K562 (cell line): ENCODE measurements around the gene BSDC1. TPM values are rescaled to one million over a fixed set of nuclear protein-coding genes. Genes with fewer than 3 reads are reported as not detected.

Experiments used
- DDX20 ChIP-seq: fragments of 450-650 bp; IDR thresholded peaks from 2 replicates; pipeline ENCODE4 v1.6.1; 2016; ENCODE audit warnings: missing genetic modification characterization, low read depth, mild to moderate bottlenecking, missing compliant biosample characterization, moderate library complexity
- ELF4 ChIP-seq: fragments of 450-650 bp; formaldehyde crosslinking; IDR thresholded peaks from 2 replicates; pipeline ENCODE4 v1.4.0; 2022; ENCODE audit warnings: missing genetic modification characterization
- ERF ChIP-seq: fragments of 450-650 bp; formaldehyde crosslinking; IDR thresholded peaks from 2 replicates; pipeline ENCODE4 v1.4.0; 2020; ENCODE audit warnings: mild to moderate bottlenecking, mixed read lengths
- GATAD2A ChIP-seq: fragments of 450-650 bp; IDR thresholded peaks from 2 replicates; pipeline ENCODE4 v1.6.1; 2017
- HMGXB4 ChIP-seq: sonication (generic); formaldehyde crosslinking; IDR thresholded peaks from 2 replicates; pipeline ENCODE4 v1.8.1; 2023; ENCODE audit warnings: mild to moderate bottlenecking, missing genetic modification reagents
- KAT2B ChIP-seq: IDR thresholded peaks from one replicate; pipeline ENCODE4 v1.6.1; 2012; ENCODE audit warnings: low read depth, mild to moderate bottlenecking, control low read depth, inconsistent platforms, low read length, moderate library complexity
- NFE2L1 ChIP-seq: fragments of 450-650 bp; IDR thresholded peaks from 2 replicates; pipeline ENCODE4 v1.6.1; 2016; ENCODE audit warnings: missing genetic modification characterization, low read depth, mild to moderate bottlenecking, missing compliant biosample characterization, moderate library complexity, borderline replicate concordance
- PHF20 ChIP-seq: fragments of 450-650 bp; IDR thresholded peaks from 2 replicates; pipeline ENCODE4 v1.6.1; 2018; ENCODE audit not compliant: partially characterized antibody
- PYGO2 ChIP-seq: fragments of 450-650 bp; IDR thresholded peaks from 2 replicates; pipeline ENCODE4 v1.6.1; 2016; ENCODE audit warnings: mild to moderate bottlenecking, missing genetic modification characterization, moderate library complexity, missing compliant biosample characterization
- RB1 ChIP-seq: fragments of 450-650 bp; IDR thresholded peaks from 2 replicates; pipeline ENCODE4 v1.6.1; 2017; ENCODE audit warnings: low read depth, mild to moderate bottlenecking
- STAT5B ChIP-seq: fragments of 250-450 bp; sonication (Bioruptor Pico); IDR thresholded peaks from 2 replicates; pipeline ENCODE4 v1.8.0; 2021; ENCODE audit warnings: mild to moderate bottlenecking, inconsistent platforms
- VEZF1 ChIP-seq: fragments of 200-800 bp; sonication (Bioruptor generic); IDR thresholded peaks from 2 replicates; pipeline ENCODE4 v1.6.1; 2017; ENCODE audit warnings: missing genetic modification characterization, missing compliant biosample characterization
- ZBTB40 ChIP-seq, 2 experiments: fragments of 450-650 bp in 1 of 2; sonication (generic) in 1 of 2; formaldehyde crosslinking in 1 of 2; IDR thresholded peaks; 2 replicates each; pipeline versions ENCODE4 v1.7.1 to v1.9.0; 2016 to 2022; ENCODE audit warnings: inconsistent platforms in 1 of 2, mild to moderate bottlenecking in 1 of 2, missing genetic modification reagents in 1 of 2
- ZNF408 ChIP-seq: fragments of 250-450 bp; sonication (Bioruptor Pico); IDR thresholded peaks from 2 replicates; pipeline ENCODE4 v1.4.0; 2020; ENCODE audit warnings: low read depth, mild to moderate bottlenecking, moderate library complexity
- ZNF507 ChIP-seq: conservative IDR thresholded peaks from 2 replicates; pipeline ENCODE4 v1.6.1; 2017; ENCODE audit warnings: missing genetic modification characterization, missing compliant biosample characterization
- polyA plus RNA-seq, 8 experiments: library from polyadenylated mRNA; depleted of rRNA in 4 of 8; stranded (reverse) in 5 of 8; unstranded in 3 of 8; fragments of >200 nt; fragmentation: Nextera tagmentation in 2 of 8; fragmentation: Illumina TruSeq in 1 of 8; extraction: Ambion mirVana in 2 of 8; extraction: Trizol in 1 of 8; gene quantifications; 2 replicates each; pipeline versions ENCODE4 v1.2.1 to v1.2.3, GENCODE V29; 2011 to 2014; ENCODE audit warnings: inconsistent platforms in 1 of 8, missing spikeins in 1 of 8
- total RNA-seq, 7 experiments: library from RNA; depleted of rRNA in 6 of 7; stranded (reverse); fragments of >200 nt in 6 of 7; fragmentation: Illumina TruSeq in 2 of 7; extraction: Trizol in 2 of 7; gene quantifications; 2 replicates each; pipeline versions ENCODE4 v1.2.1 to v1.2.3, GENCODE V29; 2011 to 2021; ENCODE audit warnings: low replicate concordance in 1 of 7

BSDC1 gene
- total and polyA plus RNA-seq, 9 of the 15 experiments (the other 6 are each of a cell fraction or from before 2014, with no cell fraction given), result 10.2 to 96.8 (median 73.1) TPM

GRCh38 chr1:32351399-32352238 lies 42.6 kb downstream of the BSDC1 start (continued):
- TF ChIP-seq ZBTB40 (IDR thresholded peaks at IDR 0.05) (0 out of 2 replicates have a peak, but pooled peaks have one; percentile 20), ZBTB40 (CRISPR knock-in tag; IDR thresholded peaks at IDR 0.05) (no peak), RB1 (peak; percentile 93), ERF (CRISPR knock-in tag) (no peak; the same call in 1 of the 2 replicates), PHF20 (peak; percentile 47), GATAD2A (0 out of 2 replicates have a peak, but pooled peaks have one; percentile 7), PYGO2 (tag) (no peak), NFE2L1 (tag) (no peak), VEZF1 (CRISPR knock-in tag) (peak; percentile 96), ZNF408 (CRISPR knock-in tag) (no peak), KAT2B (no peak), ZNF507 (tag) (no peak), DDX20 (tag) (no peak), HMGXB4 (0 out of 2 replicates have a peak, but pooled peaks have one; percentile 23), ELF4 (no peak), STAT5B (CRISPR knock-in tag) (no peak)
